OCI-LY7 (cell line): ENCODE measurements around the gene NAXE. TPM values are rescaled to one million over a fixed set of nuclear protein-coding genes. Genes with fewer than 3 reads are reported as not detected.
A peak's percentile ranks its signal among the peaks of the same experiment; 100 is the strongest.

ENCODE experiments used
- BruUV-seq: library from RNA; stranded (reverse); fragments of 400-500 nt; replicated peaks from 2 replicates; lab custom pipeline; 2021; lab: Mats Ljungman, UMichigan
- CTCF ChIA-PET: fragments of 300-600 bp; sonication (Branson Sonifier 250); formaldehyde crosslinking; loops from one replicate; lab custom pipeline; 2022; ENCODE audit warnings: antibody characterized with exemption; ENCODE audit not compliant: unreplicated experiment; lab: Charles Lee
- POLR2A ChIA-PET: fragments of 300-600 bp; sonication (Branson Sonifier 250); formaldehyde crosslinking; loops from one replicate; lab custom pipeline; 2022; ENCODE audit warnings: antibody characterized with exemption; lab: Charles Lee
- DNase-seq: peaks from one replicate; pipeline ENCODE4 v3.0.0-alpha.2; 2015; ENCODE audit warnings: low spot score
- H2AFZ ChIP-seq: fragments of 200-600 bp; sonication (generic), shearing (Covaris generic); 2 replicates; pipeline ENCODE4 v1.6.1; 2014; ENCODE audit warnings: mild to moderate bottlenecking, antibody characterized with exemption, low read length, moderate library complexity
- H3K27ac ChIP-seq: fragments of 200-600 bp; sonication (generic); 2 replicates; pipeline ENCODE4 v1.5.1; 2014; ENCODE audit warnings: mixed run types, low read depth, mild to moderate bottlenecking, moderate library complexity, low read length, inconsistent platforms; ENCODE audit not compliant: poor library complexity, severe bottlenecking
- H3K36me3 ChIP-seq: fragments of 200-600 bp; sonication (generic); 2 replicates; pipeline ENCODE4 v1.6.1; 2014; ENCODE audit warnings: mild to moderate bottlenecking, antibody characterized with exemption, low read length, moderate library complexity, mixed read lengths; ENCODE audit not compliant: insufficient read depth
- H3K4me1 ChIP-seq: fragments of 200-600 bp; sonication (generic); 2 replicates; pipeline ENCODE4 v1.5.1; 2014; ENCODE audit warnings: mild to moderate bottlenecking, low read length; ENCODE audit not compliant: insufficient read depth, poor library complexity, severe bottlenecking
- H3K4me2 ChIP-seq: fragments of 200-600 bp; sonication (generic); 2 replicates; pipeline ENCODE4 v1.6.1; 2014; ENCODE audit warnings: mild to moderate bottlenecking, low read length
- H3K4me3 ChIP-seq: fragments of 200-600 bp; sonication (generic); 2 replicates; pipeline ENCODE4 v1.5.1; 2014; ENCODE audit warnings: mild to moderate bottlenecking, low read depth, low read length; ENCODE audit not compliant: poor library complexity, severe bottlenecking
- H3K79me2 ChIP-seq: fragments of 200-600 bp; sonication (generic); 2 replicates; pipeline ENCODE4 v1.6.1; 2016; ENCODE audit warnings: low read depth, mild to moderate bottlenecking, low read length, moderate library complexity, mixed read lengths; ENCODE audit not compliant: insufficient read depth
- H3K9me2 ChIP-seq: fragments of 200-600 bp; sonication (generic); 2 replicates; pipeline ENCODE4 v1.6.1; 2016; ENCODE audit warnings: mild to moderate bottlenecking, low read length, mixed read lengths; ENCODE audit not compliant: insufficient read depth
- H3K9me3 ChIP-seq: fragments of 200-600 bp; sonication (generic); 2 replicates; pipeline ENCODE4 v1.6.1; 2014; ENCODE audit warnings: mild to moderate bottlenecking, mixed run types, low read length, mixed read lengths
- H4K20me1 ChIP-seq: fragments of 200-600 bp; sonication (generic); 2 replicates; pipeline ENCODE4 v1.6.1; 2014; ENCODE audit warnings: mild to moderate bottlenecking, antibody characterized with exemption, low read length, moderate library complexity, mixed read lengths; ENCODE audit not compliant: insufficient read depth
- EZH2phosphoT487 ChIP-seq: fragments of 200-600 bp; sonication (generic); IDR thresholded peaks from 2 replicates; pipeline ENCODE4 v1.6.1; 2018; ENCODE audit warnings: low read depth, borderline replicate concordance, mild to moderate bottlenecking, mixed run types, antibody characterized with exemption, low read length, moderate library complexity, mixed read lengths
- intact Hi-C: fragments of 100-400 bp; cut with micrococcal nuclease; formaldehyde crosslinking; loops from one replicate; pipeline ENCODE4 v1.10.0; 2022; ENCODE audit not compliant: unreplicated experiment
- total RNA-seq, 2 experiments: library from RNA; depleted of rRNA in 1 of 2; stranded (reverse); fragments of >200 nt in 1 of 2; shearing (Covaris generic) in 1 of 2; gene quantifications; 2 replicates each; pipeline ENCODE4 v1.2.3, GENCODE V29; 2014 to 2022
- TF ChIP-seq, protein P1 (sequence below): fragments of 200-600 bp; sonication (generic); conservative IDR thresholded peaks from 2 replicates; pipeline ENCODE4 v1.5.1; 2014; ENCODE audit warnings: mild to moderate bottlenecking, antibody characterized with exemption, low read length, moderate library complexity, mixed read lengths

NAXE gene
- total RNA-seq, 2 experiments from 2014 or later: 61.1 to 71.6 TPM

DNA sequence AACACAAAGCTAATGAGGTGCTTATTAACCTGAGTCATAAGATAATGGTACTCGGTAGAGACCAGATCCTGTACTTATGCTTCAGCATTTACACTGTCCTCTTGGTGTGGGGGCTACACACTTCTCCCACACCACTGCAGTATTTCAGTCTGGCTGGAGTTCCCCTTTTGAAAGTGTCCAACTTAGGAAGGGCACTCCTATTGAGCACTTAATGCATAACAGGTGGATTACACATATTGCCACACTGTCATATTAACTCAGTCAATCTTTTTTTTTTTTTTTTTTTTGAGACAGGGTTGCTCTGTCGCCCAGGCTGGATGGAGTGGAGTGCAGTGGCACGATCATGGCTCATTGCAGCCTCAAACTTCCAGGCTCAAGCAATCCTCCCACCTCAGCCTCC is 8.2 kb downstream of the NAXE start:
- peak overlapping the region; percentile 78 for H3K4me3 ChIP-seq
- H3K4me2 ChIP-seq: peak overlapping the region; percentile 91
- H3K36me3 ChIP-seq: peaks cover 50% of the 10 kb centered on the region
- no peak overlapping the region for H2AFZ ChIP-seq
- no peaks in the 10 kb centered on the region for H3K9me2 ChIP-seq
- intact Hi-C loops: no loop called here
- DNase-seq: peak; percentile 77
- H3K4me1 ChIP-seq: peaks cover 26% of the 10 kb centered on the region
- H3K79me2 ChIP-seq: peaks cover 40% of the 10 kb centered on the region
- H4K20me1 ChIP-seq: no peaks in the 10 kb centered on the region
- H3K27ac ChIP-seq: peak overlapping the region; percentile 69
- POLR2A ChIA-PET: interaction anchor here (0.7 to 4.7 kb wide), 6 partner anchors 8 to 731 kb away, joined by 3 to 27 read pairs (median 4); partner anchors contain the start of genes MEF2D and NAXE
- H3K9me3 ChIP-seq: no peaks in the 10 kb centered on the region
- BruUV-seq: no TSS peak
- TF ChIP-seq EZH2phosphoT487: no peak
- TF ChIP-seq, protein P1, sequence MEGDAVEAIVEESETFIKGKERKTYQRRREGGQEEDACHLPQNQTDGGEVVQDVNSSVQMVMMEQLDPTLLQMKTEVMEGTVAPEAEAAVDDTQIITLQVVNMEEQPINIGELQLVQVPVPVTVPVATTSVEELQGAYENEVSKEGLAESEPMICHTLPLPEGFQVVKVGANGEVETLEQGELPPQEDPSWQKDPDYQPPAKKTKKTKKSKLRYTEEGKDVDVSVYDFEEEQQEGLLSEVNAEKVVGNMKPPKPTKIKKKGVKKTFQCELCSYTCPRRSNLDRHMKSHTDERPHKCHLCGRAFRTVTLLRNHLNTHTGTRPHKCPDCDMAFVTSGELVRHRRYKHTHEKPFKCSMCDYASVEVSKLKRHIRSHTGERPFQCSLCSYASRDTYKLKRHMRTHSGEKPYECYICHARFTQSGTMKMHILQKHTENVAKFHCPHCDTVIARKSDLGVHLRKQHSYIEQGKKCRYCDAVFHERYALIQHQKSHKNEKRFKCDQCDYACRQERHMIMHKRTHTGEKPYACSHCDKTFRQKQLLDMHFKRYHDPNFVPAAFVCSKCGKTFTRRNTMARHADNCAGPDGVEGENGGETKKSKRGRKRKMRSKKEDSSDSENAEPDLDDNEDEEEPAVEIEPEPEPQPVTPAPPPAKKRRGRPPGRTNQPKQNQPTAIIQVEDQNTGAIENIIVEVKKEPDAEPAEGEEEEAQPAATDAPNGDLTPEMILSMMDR: peak; percentile 62
- CTCF ChIA-PET: interaction anchor here (0.6 to 1.2 kb wide), 3 partner anchors 9 to 126 kb away, joined by 3 read pairs; partner anchors contain the start of gene NAXE

DNA sequence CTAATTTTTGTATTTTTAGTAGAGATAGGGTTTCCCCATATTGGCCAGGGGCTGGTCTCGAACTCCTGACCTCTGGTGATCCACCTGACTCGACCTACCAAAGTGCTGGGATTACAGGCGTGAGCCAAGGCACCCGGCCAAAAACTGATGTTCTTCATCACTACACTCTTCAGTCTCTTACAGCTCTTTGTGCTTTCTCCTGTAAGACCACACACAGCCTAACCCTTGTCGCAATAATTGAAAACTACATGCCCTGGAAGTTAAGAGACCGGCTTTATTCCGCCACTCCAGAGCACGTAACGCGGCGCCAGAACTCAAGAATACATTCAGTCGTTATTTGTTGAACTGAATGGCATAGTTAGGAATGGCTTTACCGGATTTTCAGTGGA is 9.2 kb downstream of the NAXE start:
- Histone ChIP-seq H3K27ac (peak overlapping the region; percentile 69), H4K20me1 (no peaks in the 10 kb centered on the region), H3K4me3 (peak overlapping the region; percentile 78), H3K36me3 (peaks cover 41% of the 10 kb centered on the region), H3K9me3 (no peaks in the 10 kb centered on the region), H2AFZ (peak overlapping the region; percentile 97; the same call in 1 of the 2 replicates), H3K9me2 (no peaks in the 10 kb centered on the region), H3K4me1 (peaks cover 26% of the 10 kb centered on the region), H3K79me2 (peaks cover 40% of the 10 kb centered on the region), H3K4me2 (peak overlapping the region; percentile 91)
- no peak for DNase-seq
- POLR2A ChIA-PET: interaction anchor here (0.7 to 4.7 kb wide), 7 partner anchors 9 to 215 kb away, joined by 3 to 27 read pairs (median 4); partner anchors contain the start of genes MEF2D and NAXE
- BruUV-seq: TSS peak; percentile 74
- TF ChIP-seq, protein P1: no peak
- no peak for TF ChIP-seq EZH2phosphoT487
- CTCF ChIA-PET: interaction anchor here (0.8 to 1.2 kb wide), 2 partner anchors 9 to 125 kb away, joined by 3 read pairs; partner anchors contain the start of gene NAXE
- intact Hi-C loops: loop anchor here (1.0 kb wide), 1 partner anchor 143 kb away; no protein-coding TSS in a partner anchor
